ENCODE measurements around the gene M1AP. TPM values are rescaled to one million over a fixed set of nuclear protein-coding genes. Genes with fewer than 3 reads are reported as not detected.

M1AP gene
- polyA plus RNA-seq, 1 donor (not counting 4 experiments of a cell fraction or from before 2014, with no cell fraction given), result 0.21 TPM

DNA sequence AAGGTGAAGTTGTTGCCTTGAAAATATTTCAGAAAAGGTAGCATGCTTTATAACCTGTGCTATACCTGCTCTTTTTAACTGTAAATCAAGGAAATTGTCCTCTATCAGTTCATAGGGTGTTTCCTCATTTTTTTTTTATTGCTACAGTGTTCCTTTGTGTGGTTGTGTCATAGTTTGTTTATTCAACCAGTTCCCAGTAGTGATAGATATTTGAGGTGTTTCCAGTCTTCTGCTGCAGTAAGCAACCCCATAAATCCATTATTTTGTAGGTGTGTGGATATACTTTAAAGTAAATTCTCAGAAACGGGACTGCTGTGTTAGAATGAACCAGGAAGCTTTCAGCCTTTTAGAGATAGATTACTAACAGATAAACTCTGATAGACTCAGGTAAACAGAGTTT lies 45.5 kb upstream of the M1AP start:
- H3K36me3 ChIP-seq (ENCODE audit: control insufficient read depth in 2 of 2, extremely low read depth in 1 of 2, insufficient read depth in 2 of 2, low read length in 2 of 2), result no peaks in the 10 kb centered on the region
- H3K4me2 ChIP-seq (ENCODE audit: control insufficient read depth, extremely low read depth, insufficient read depth, low read depth, low read length), result no peak overlapping the region
- no peak overlapping the region for H3K27ac ChIP-seq (ENCODE audit: control insufficient read depth, insufficient read depth, low read length)
- no peaks in the 10 kb centered on the region for H4K20me1 ChIP-seq (ENCODE audit: control insufficient read depth, extremely low read depth, insufficient read depth, low read length)
- no peaks in the 10 kb centered on the region for H3K27me3 ChIP-seq (ENCODE audit: control insufficient read depth, extremely low read depth, insufficient read depth, low read length)
- H3K9me1 ChIP-seq (ENCODE audit: control insufficient read depth, extremely low read depth, insufficient read depth, low read length), result no peaks in the 10 kb centered on the region
- no peak overlapping the region for H2AFZ ChIP-seq (ENCODE audit: control insufficient read depth, low read length)
- no peak for TF ChIP-seq EZH2 (IDR thresholded peaks at IDR 0.05; ENCODE audit: low read length)
- TF ChIP-seq, protein P1, sequence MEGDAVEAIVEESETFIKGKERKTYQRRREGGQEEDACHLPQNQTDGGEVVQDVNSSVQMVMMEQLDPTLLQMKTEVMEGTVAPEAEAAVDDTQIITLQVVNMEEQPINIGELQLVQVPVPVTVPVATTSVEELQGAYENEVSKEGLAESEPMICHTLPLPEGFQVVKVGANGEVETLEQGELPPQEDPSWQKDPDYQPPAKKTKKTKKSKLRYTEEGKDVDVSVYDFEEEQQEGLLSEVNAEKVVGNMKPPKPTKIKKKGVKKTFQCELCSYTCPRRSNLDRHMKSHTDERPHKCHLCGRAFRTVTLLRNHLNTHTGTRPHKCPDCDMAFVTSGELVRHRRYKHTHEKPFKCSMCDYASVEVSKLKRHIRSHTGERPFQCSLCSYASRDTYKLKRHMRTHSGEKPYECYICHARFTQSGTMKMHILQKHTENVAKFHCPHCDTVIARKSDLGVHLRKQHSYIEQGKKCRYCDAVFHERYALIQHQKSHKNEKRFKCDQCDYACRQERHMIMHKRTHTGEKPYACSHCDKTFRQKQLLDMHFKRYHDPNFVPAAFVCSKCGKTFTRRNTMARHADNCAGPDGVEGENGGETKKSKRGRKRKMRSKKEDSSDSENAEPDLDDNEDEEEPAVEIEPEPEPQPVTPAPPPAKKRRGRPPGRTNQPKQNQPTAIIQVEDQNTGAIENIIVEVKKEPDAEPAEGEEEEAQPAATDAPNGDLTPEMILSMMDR (optimal IDR thresholded peaks at IDR 0.05 in 1 of 3, IDR thresholded peaks at IDR 0.05 in 1 of 3, conservative IDR thresholded peaks at IDR 0.05 in 1 of 3; ENCODE audit: extremely low read depth in 1 of 3, insufficient read depth in 2 of 3, low read length in 3 of 3), result no peak
- no peak overlapping the region for H3K9ac ChIP-seq (ENCODE audit: control insufficient read depth, extremely low read depth, insufficient read depth, low read length)
- dilution Hi-C loops (cut with MboI; ENCODE audit: extremely low pct_ligation_motif_present, low sequenced_read_pairs), result no loop called here
- DNase-seq (ENCODE audit: low read depth, low spot score) (no peak), FAIRE-seq (no peak)
- H3K9me3 ChIP-seq (ENCODE audit: control insufficient read depth, low read depth, low read length), result no peaks in the 10 kb centered on the region
- peaks cover 18% of the 10 kb centered on the region for H3K4me1 ChIP-seq (ENCODE audit: control insufficient read depth, extremely low read depth, insufficient read depth, low read length)
- H3K79me2 ChIP-seq (ENCODE audit: control insufficient read depth, insufficient read depth, low read length), result no peaks in the 10 kb centered on the region
- H3K4me3 ChIP-seq (ENCODE audit: control insufficient read depth in 2 of 3, extremely low read depth in 1 of 3, insufficient read depth in 2 of 3, low read depth in 1 of 3, low read length in 3 of 3), result no peak overlapping the region

DNA sequence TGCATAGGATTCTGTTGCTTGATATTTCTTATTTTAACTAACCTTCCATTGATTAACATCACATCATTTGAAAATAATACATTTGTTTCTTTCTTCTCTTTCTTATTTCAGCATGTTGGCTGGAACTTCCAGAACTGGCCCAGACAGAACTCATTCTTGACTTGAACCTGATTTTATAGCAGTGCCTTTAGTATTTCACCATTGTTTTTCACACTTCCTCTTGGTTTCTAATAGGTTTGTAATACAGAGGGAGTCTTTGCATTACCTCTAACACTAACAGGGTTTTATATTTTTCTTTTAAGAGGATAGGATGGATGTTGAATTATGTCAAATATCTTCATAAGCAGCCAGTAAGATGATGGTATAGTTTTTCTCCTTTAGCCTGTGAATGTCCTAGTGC lies 45.1 kb upstream of the M1AP start:
- dilution Hi-C loops (cut with MboI; ENCODE audit: extremely low pct_ligation_motif_present, low sequenced_read_pairs), result no loop called here
- DNase-seq (ENCODE audit: low read depth, low spot score), result no peak
- no peak for TF ChIP-seq EZH2 (IDR thresholded peaks at IDR 0.05; ENCODE audit: low read length)
- TF ChIP-seq, protein P1 (optimal IDR thresholded peaks at IDR 0.05 in 1 of 3, IDR thresholded peaks at IDR 0.05 in 1 of 3, conservative IDR thresholded peaks at IDR 0.05 in 1 of 3; ENCODE audit: extremely low read depth in 1 of 3, insufficient read depth in 2 of 3, low read length in 3 of 3), result no peak

More for the DNA sequence above, 45.1 kb upstream of the M1AP start:
- H3K36me3 ChIP-seq (ENCODE audit: control insufficient read depth in 2 of 2, extremely low read depth in 1 of 2, insufficient read depth in 2 of 2, low read length in 2 of 2), result no peaks in the 10 kb centered on the region
- no peak for FAIRE-seq
- no peaks in the 10 kb centered on the region for H4K20me1 ChIP-seq (ENCODE audit: control insufficient read depth, extremely low read depth, insufficient read depth, low read length)
- no peak overlapping the region for H3K9ac ChIP-seq (ENCODE audit: control insufficient read depth, extremely low read depth, insufficient read depth, low read length)
- H2AFZ ChIP-seq (ENCODE audit: control insufficient read depth, low read length), result no peak overlapping the region
- no peaks in the 10 kb centered on the region for H3K79me2 ChIP-seq (ENCODE audit: control insufficient read depth, insufficient read depth, low read length)
- no peak overlapping the region for H3K4me3 ChIP-seq (ENCODE audit: control insufficient read depth in 2 of 3, extremely low read depth in 1 of 3, insufficient read depth in 2 of 3, low read depth in 1 of 3, low read length in 3 of 3)
- H3K4me2 ChIP-seq (ENCODE audit: control insufficient read depth, extremely low read depth, insufficient read depth, low read depth, low read length), result no peak overlapping the region
- no peak overlapping the region for H3K27ac ChIP-seq (ENCODE audit: control insufficient read depth, insufficient read depth, low read length)
- H3K9me1 ChIP-seq (ENCODE audit: control insufficient read depth, extremely low read depth, insufficient read depth, low read length), result no peaks in the 10 kb centered on the region
- H3K4me1 ChIP-seq (ENCODE audit: control insufficient read depth, extremely low read depth, insufficient read depth, low read length), result peaks cover 18% of the 10 kb centered on the region
- no peaks in the 10 kb centered on the region for H3K27me3 ChIP-seq (ENCODE audit: control insufficient read depth, extremely low read depth, insufficient read depth, low read length)
- no peaks in the 10 kb centered on the region for H3K9me3 ChIP-seq (ENCODE audit: control insufficient read depth, low read depth, low read length)
